ENCODE measurements around the gene WRNIP1. TPM values are rescaled to one million over a fixed set of nuclear protein-coding genes. Genes with fewer than 3 reads are reported as not detected.

Gene WRNIP1
- total RNA-seq, 8 experiments from 2014 or later = 37.7 to 61.2 (median 42.9) TPM

GRCh38 chr6:2768696-2769095, 3.5 kb downstream of the WRNIP1 start:
- WGBS, 10 experiments = 34 to 100% (median 66%) methylated on average over 1 to 6 of the region's 6 CpGs
- Histone ChIP-seq H3K4me3 (peak overlapping the region; percentile 59 to 79 (median 66)), H3K27ac (no peak overlapping the region), H3K4me1 (replicated peaks in 1 of 2) (peaks cover 22 to 33% of the 10 kb centered on the region in 2 donors)
- in situ Hi-C loops (cut with MboI; ENCODE audit: low pct_unique_long_range_greater_than_20kb in 2 of 9, low sequenced_read_pairs in 9 of 9, unreplicated experiment in 9 of 9) = no loop called here
- ATAC-seq (replicated peaks in 6 of 8) = no peak

- 40 to 91% (median 67%) methylated on average over 1 to 5 of the region's 13 CpGs; no CpG with 5 or more reads in 2 of the 10 experiments for WGBS, 10 experiments
- in situ Hi-C loops (cut with MboI; ENCODE audit: low pct_unique_long_range_greater_than_20kb in 2 of 9, low sequenced_read_pairs in 9 of 9, unreplicated experiment in 9 of 9) = no loop called here
- Histone ChIP-seq H3K4me3 (no peak overlapping the region), H3K4me1 (replicated peaks in 1 of 2) (peaks cover 22 to 28% of the 10 kb centered on the region in 2 donors), H3K27ac (no peak overlapping the region)
- ATAC-seq (replicated peaks in 6 of 8) = no peak
Observed at GRCh38 chr6:2770171-2770570, 5.0 kb downstream of the WRNIP1 start.

GRCh38 chr6:2771079-2771478, 5.9 kb downstream of the WRNIP1 start:
- Histone ChIP-seq H3K27ac (no peak overlapping the region), H3K4me1 (replicated peaks in 1 of 2) (peaks cover 22 to 28% of the 10 kb centered on the region in 2 donors), H3K4me3 (no peak overlapping the region)
- in situ Hi-C loops (cut with MboI; ENCODE audit: low pct_unique_long_range_greater_than_20kb in 2 of 9, low sequenced_read_pairs in 9 of 9, unreplicated experiment in 9 of 9) = no loop called here
- WGBS, 10 experiments = 70 to 100% (median 100%) methylated on average over 1 to 3 of the region's 4 CpGs; no CpG with 5 or more reads in 1 of the 10 experiments
- ATAC-seq (replicated peaks in 6 of 8) = peak in 1 of 8 experiments; percentile 28

- 33 to 100% (median 97%) methylated on average over 1 to 3 of the region's 3 CpGs; no CpG with 5 or more reads in 2 of the 10 experiments for WGBS, 10 experiments
- no peak overlapping the region for H3K27ac ChIP-seq
- ATAC-seq (replicated peaks in 6 of 8) = no peak
- in situ Hi-C loops (cut with MboI; ENCODE audit: low pct_unique_long_range_greater_than_20kb in 2 of 9, low sequenced_read_pairs in 9 of 9, unreplicated experiment in 9 of 9) = no loop called here
- H3K4me1 ChIP-seq (replicated peaks in 1 of 2) = peaks cover 22 to 28% of the 10 kb centered on the region in 2 donors
- no peak overlapping the region for H3K4me3 ChIP-seq
Observed at GRCh38 chr6:2772840-2773239, 7.6 kb downstream of the WRNIP1 start.

- Histone ChIP-seq H3K27ac (no peak overlapping the region), H3K4me3 (no peak overlapping the region), H3K4me1 (replicated peaks in 1 of 2) (peaks cover 16 to 22% of the 10 kb centered on the region in 2 donors)
- in situ Hi-C loops (cut with MboI; ENCODE audit: low pct_unique_long_range_greater_than_20kb in 2 of 9, low sequenced_read_pairs in 9 of 9, unreplicated experiment in 9 of 9) = no loop called here
- no peak for ATAC-seq (replicated peaks in 6 of 8)
- WGBS, 10 experiments = 30 to 100% (median 88%) methylated on average over 1 to 3 of the region's 3 CpGs; no CpG with 5 or more reads in 1 of the 10 experiments
Observed at GRCh38 chr6:2773449-2773848, 8.3 kb downstream of the WRNIP1 start.

GRCh38 chr6:2775003-2775402, 9.8 kb downstream of the WRNIP1 start:
- no peak for ATAC-seq (replicated peaks in 6 of 8)
- WGBS, 10 experiments = 50 to 100% (median 90%) methylated on average over 1 of the region's 1 CpG; no CpG with 5 or more reads in 4 of the 10 experiments

GRCh38 chr6:2777249-2777648, 12.1 kb downstream of the WRNIP1 start:
- no peak overlapping the region for H3K27ac ChIP-seq

More at GRCh38 chr6:2775003-2775402, 9.8 kb downstream of the WRNIP1 start:
- Histone ChIP-seq H3K4me1 (replicated peaks in 1 of 2) (peaks cover 6 to 7% of the 10 kb centered on the region in 2 donors), H3K4me3 (no peak overlapping the region), H3K27ac (no peak overlapping the region)
- in situ Hi-C loops (cut with MboI; ENCODE audit: low pct_unique_long_range_greater_than_20kb in 2 of 9, low sequenced_read_pairs in 9 of 9, unreplicated experiment in 9 of 9) = no loop called here

GRCh38 chr6:2780102-2780737, 15.0 kb downstream of the WRNIP1 start:
- ATAC-seq (replicated peaks in 6 of 8) = no peak
- in situ Hi-C loops (cut with MboI; ENCODE audit: low pct_unique_long_range_greater_than_20kb in 2 of 9, low sequenced_read_pairs in 9 of 9, unreplicated experiment in 9 of 9) = no loop called here
- H3K4me1 ChIP-seq (replicated peaks in 1 of 2) = peaks cover 0 to 4% of the 10 kb centered on the region in 2 donors
- H3K27ac ChIP-seq = no peak overlapping the region
- no peak overlapping the region for H3K4me3 ChIP-seq
- WGBS, 10 experiments = 50 to 100% (median 92%) methylated on average over 2 to 6 of the region's 9 CpGs; no CpG with 5 or more reads in 4 of the 10 experiments

More at GRCh38 chr6:2777249-2777648, 12.1 kb downstream of the WRNIP1 start:
- Histone ChIP-seq H3K4me1 (replicated peaks in 1 of 2) (no peaks in the 10 kb centered on the region), H3K4me3 (no peak overlapping the region)
- 69 to 100% (median 98%) methylated on average over 1 to 3 of the region's 3 CpGs; no CpG with 5 or more reads in 2 of the 10 experiments for WGBS, 10 experiments
- no peak for ATAC-seq (replicated peaks in 6 of 8)
- in situ Hi-C loops (cut with MboI; ENCODE audit: low pct_unique_long_range_greater_than_20kb in 2 of 9, low sequenced_read_pairs in 9 of 9, unreplicated experiment in 9 of 9) = no loop called here

GRCh38 chr6:2781685-2782355, 16.6 kb downstream of the WRNIP1 start:
- no peak overlapping the region for H3K4me3 ChIP-seq
- in situ Hi-C loops (cut with MboI; ENCODE audit: low pct_unique_long_range_greater_than_20kb in 2 of 9, low sequenced_read_pairs in 9 of 9, unreplicated experiment in 9 of 9) = no loop called here
- WGBS, 10 experiments = 90 to 100% (median 99%) methylated on average over 1 to 6 of the region's 7 CpGs; no CpG with 5 or more reads in 4 of the 10 experiments
- ATAC-seq (replicated peaks in 6 of 8) = no peak
- peaks cover 0 to 4% of the 10 kb centered on the region in 2 donors for H3K4me1 ChIP-seq (replicated peaks in 1 of 2)
- peak overlapping the region in 1 of 2 donors; percentile 51 for H3K27ac ChIP-seq

GRCh38 chr6:2782356-2782708, 17.1 kb downstream of the WRNIP1 start:
- no peak overlapping the region for H3K4me3 ChIP-seq
- in situ Hi-C loops (cut with MboI; ENCODE audit: low pct_unique_long_range_greater_than_20kb in 2 of 9, low sequenced_read_pairs in 9 of 9, unreplicated experiment in 9 of 9) = no loop called here
- peak overlapping the region in 1 of 2 donors; percentile 51 for H3K27ac ChIP-seq
- peaks cover 0 to 4% of the 10 kb centered on the region in 2 donors for H3K4me1 ChIP-seq (replicated peaks in 1 of 2)
- 86 to 100% (median 96%) methylated on average over 1 to 6 of the region's 9 CpGs; no CpG with 5 or more reads in 4 of the 10 experiments for WGBS, 10 experiments
- ATAC-seq (replicated peaks in 6 of 8) = no peak

GRCh38 chr6:2782825-2783187, 17.6 kb downstream of the WRNIP1 start:
- Histone ChIP-seq H3K4me1 (replicated peaks in 1 of 2) (peaks cover 0 to 4% of the 10 kb centered on the region in 2 donors), H3K27ac (no peak overlapping the region), H3K4me3 (no peak overlapping the region)
- ATAC-seq (replicated peaks in 6 of 8) = no peak
- 68 to 100% (median 93%) methylated on average over 1 to 6 of the region's 10 CpGs; no CpG with 5 or more reads in 3 of the 10 experiments for WGBS, 10 experiments
- in situ Hi-C loops (cut with MboI; ENCODE audit: low pct_unique_long_range_greater_than_20kb in 2 of 9, low sequenced_read_pairs in 9 of 9, unreplicated experiment in 9 of 9) = no loop called here

- Histone ChIP-seq H3K27ac (no peak overlapping the region), H3K4me3 (no peak overlapping the region), H3K4me1 (replicated peaks in 1 of 2) (peaks cover 0 to 4% of the 10 kb centered on the region in 2 donors)
- in situ Hi-C loops (cut with MboI; ENCODE audit: low pct_unique_long_range_greater_than_20kb in 2 of 9, low sequenced_read_pairs in 9 of 9, unreplicated experiment in 9 of 9) = no loop called here
- WGBS, 10 experiments = 57 to 94% (median 87%) methylated on average over 1 to 7 of the region's 19 CpGs; no CpG with 5 or more reads in 1 of the 10 experiments
- ATAC-seq (replicated peaks in 6 of 8) = peak in 4 of 8 experiments; percentile 25 to 71 (median 38)
Observed at GRCh38 chr6:2783188-2783963, 18.2 kb downstream of the WRNIP1 start.

- H3K27ac ChIP-seq = no peak overlapping the region
- H3K4me3 ChIP-seq = no peak overlapping the region
- peaks cover 0 to 4% of the 10 kb centered on the region in 2 donors for H3K4me1 ChIP-seq (replicated peaks in 1 of 2)
- WGBS, 10 experiments = 60 to 100% (median 90%) methylated on average over 1 to 3 of the region's 5 CpGs; no CpG with 5 or more reads in 2 of the 10 experiments
- ATAC-seq (replicated peaks in 6 of 8) = peak in 2 of 8 experiments; percentile 49 to 68
- in situ Hi-C loops (cut with MboI; ENCODE audit: low pct_unique_long_range_greater_than_20kb in 2 of 9, low sequenced_read_pairs in 9 of 9, unreplicated experiment in 9 of 9) = no loop called here
Observed at GRCh38 chr6:2784061-2784460, 18.9 kb downstream of the WRNIP1 start.
